SIG-M5 treated with dmso at 0.1 percent for 504 hours (cell line): Measurements from ENCODE around the gene CD63.

Experiments used
- DNase-seq: peaks from one replicate; lab custom pipeline; 2025; ENCODE audit not compliant: unreplicated experiment; lab: John Stamatoyannopoulos, UW

CD63 gene

GRCh38 chr12:55706568-55707218 is 22.1 kb downstream of the CD63 start:
- no peak for DNase-seq

GRCh38 chr12:55705782-55706402 is 22.9 kb downstream of the CD63 start:
- DNase-seq = no peak

- no peak for DNase-seq
Observed at GRCh38 chr12:55704824-55705718, 23.7 kb downstream of the CD63 start.

DNA sequence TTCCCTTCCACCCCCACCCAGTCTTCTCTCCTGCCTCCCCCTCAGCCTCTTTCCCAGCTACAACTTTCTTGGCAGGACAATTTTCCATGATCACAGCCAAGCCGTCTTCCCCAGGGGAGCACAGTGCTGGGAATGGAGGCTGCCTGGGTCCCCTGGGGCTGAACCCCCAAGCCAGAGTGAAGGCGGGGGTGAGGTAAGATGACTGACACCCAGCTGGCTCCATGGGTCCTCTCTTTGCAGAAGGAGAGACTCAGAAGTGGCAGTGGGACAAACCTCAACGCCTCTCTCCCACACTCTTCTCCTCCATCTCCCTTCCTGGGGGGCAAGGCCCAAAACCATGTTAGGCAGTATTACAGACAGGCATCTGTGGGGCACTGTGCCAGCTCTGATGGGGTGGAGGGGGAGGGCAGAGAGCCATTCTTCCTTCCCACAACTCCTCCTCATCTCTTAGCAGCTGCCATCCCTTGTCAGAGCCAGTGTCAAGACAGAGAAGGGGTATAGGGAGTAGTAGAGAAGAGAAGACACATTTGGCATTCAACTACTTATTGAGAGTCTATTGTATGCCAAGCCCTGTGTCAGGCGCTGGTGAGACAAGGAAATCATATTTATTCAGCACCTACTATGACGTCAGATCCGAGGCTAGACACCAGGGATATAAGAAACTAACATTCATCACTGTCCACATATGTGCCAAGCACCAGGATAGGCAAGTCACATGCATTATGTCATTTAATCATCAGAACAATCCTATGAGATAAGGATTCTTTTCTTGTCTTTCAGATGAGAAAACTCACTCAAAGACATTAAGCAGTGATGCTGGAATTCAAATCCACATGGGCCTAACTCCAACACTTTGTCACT is 24.7 kb downstream of the CD63 start:
- no peak for DNase-seq

GRCh38 chr12:55703288-55703687 is 25.5 kb downstream of the CD63 start:
- DNase-seq = no peak

DNA sequence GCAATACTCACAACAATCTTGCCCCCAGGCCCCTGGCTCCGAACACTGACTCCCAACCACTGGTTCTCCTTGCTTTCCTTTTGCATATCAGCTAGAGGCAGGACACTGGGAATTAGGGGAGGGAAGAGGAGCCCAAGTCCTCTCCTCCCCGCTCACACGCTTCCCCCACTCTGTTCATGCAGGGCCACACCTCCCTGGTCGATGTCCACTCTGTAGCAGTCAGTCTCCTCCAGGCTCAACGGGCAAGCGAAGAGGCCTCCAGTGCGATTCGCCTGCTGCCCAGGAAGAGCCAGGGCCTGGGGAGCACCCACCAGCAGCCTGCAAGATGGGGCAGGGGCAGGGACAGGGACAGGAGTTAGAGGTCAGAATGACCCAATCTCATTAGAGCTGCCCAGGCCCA is 25.9 kb downstream of the CD63 start:
- DNase-seq = no peak

GRCh38 chr12:55700255-55701018 is 28.4 kb downstream of the CD63 start:
- peak; percentile 55 for DNase-seq

DNA sequence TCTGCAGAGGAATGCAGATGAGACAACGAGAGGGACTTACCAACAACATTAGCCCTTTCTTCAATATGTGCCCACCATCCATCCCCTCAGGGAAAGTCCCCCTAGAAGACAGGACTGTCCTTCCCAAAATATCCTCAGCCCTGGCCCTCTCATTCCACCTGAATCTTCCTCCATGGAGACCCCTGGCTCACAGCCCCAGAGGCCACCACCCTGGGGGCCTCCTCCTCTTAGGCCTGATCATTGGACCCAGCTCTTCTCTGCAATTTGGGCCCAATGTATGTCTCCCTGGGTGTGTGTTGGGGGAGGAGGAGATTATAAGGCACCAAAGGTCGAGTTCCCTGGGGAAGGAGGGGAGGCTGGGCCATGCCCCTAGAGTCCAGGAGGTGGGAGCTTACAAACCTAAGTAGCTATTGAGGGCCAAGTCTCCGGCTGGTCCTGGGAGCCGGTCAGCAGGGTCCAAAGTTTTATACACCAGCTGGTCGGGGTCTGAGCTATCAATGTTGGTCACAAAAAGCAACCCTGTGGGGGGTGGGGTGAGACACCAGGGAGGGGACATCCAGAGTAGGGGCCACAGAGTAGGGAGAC is 29.2 kb downstream of the CD63 start:
- no peak for DNase-seq

GRCh38 chr12:55698965-55699364 is 29.8 kb downstream of the CD63 start:
- DNase-seq = no peak

DNA sequence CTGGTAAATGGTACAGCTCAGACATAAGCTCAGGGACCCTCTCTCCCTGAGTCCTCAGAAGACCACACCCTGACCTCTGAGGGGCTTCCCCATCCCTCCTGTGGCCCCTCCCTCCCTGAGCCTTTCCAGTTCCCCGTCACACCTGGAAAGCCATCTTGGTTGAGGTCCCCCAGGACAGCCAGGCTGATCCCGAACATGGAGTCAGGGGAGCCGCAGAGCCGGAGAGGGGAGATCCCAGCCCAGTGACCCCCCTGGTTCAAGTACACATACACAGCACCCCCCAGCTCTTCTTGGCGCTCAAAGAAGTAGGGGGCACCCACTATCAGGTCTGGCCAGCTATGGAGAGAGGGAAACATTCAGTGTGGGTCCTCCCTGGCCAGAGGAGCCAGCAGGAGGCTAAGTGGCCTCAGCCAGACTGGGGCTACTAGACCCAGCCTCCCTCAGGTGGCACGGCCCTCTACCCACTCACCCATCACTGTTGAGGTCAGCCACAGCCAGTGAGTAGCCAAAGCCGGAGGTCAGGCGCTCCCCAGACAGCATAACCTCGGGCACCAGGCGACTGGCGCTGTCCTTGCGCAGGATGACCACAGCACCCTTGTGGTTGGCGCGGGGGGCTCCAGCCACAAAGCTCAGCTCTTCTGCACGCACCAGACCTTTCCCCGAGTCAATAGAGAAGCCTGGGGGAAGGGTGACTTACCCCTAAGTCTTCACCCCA is 30.4 kb downstream of the CD63 start:
- no peak for DNase-seq

GRCh38 chr12:55697686-55698085 is 31.1 kb downstream of the CD63 start:
- DNase-seq = no peak

GRCh38 chr12:55696796-55697462 is 31.9 kb downstream of the CD63 start:
- no peak for DNase-seq

DNA sequence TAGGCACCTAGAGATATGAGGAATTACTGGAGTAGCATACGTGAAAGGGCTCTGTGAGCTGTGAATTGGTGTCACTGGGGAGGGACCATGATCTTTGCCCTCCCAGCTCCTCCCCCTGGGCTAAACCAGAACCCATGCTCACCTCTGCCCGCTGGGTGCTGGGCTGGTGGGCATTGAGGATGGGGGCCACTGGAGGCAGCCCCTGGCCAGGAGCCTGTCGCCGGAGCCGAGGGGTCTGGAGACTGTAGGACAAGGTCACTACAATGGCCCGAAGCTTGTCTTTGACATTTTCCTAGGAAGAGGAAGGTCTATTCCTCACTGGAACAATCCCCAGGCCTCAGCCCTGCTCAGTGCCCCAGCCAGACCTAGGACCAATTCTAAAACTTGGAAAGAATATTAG is 32.7 kb downstream of the CD63 start:
- DNase-seq = no peak

DNA sequence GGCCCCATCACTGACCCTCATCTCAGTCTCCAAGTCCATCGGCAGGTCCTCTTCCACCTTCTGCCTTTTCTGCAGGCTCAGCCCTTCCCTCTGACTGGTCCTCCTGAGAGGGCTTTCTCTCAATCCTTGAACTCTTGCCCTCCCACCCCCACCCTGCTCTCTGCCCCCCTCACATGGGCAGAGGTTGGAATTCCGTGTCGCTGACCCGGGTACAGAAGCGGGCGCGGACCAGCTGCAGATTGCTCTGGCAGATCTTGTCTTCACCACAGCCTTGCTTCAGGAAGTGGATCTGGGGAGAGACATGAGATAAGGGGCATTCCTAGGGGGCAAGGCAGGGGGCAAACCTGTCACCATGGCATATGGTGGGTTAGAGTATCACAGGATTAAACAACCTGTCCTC is 33.5 kb downstream of the CD63 start:
- no peak for DNase-seq

DNA sequence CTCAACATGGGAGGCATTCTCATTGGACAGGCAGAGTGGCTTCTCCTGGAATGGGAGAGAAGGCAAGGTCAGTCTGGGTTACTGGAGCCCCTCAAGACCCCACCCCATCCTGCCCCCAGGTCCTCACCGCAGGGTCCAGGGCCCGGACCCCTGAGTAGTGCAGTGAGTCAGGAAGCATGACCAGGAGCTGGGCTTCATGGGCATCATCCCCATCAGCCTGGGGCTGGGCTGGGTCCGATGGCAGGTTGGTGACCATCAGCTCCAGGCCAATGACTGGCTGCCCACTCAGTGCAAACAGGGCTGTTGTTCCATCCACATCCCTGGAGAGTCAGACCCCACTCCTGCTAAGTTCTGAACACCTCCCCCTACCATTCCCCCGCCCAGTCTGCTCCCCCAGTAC is 34.2 kb downstream of the CD63 start:
- DNase-seq = no peak

GRCh38 chr12:55694188-55694515 is 34.7 kb downstream of the CD63 start:
- no peak for DNase-seq

- no peak for DNase-seq
Observed at GRCh38 chr12:55693323-55694187, 35.3 kb downstream of the CD63 start.
